Measurements from ENCODE around the gene CHST7. TPM values are rescaled to one million over a fixed set of nuclear protein-coding genes. Genes with fewer than 3 reads are reported as not detected.

The CHST7 gene
- total RNA-seq, 2 donors from 2014 or later = 7.0 to 9.9 TPM

DNA sequence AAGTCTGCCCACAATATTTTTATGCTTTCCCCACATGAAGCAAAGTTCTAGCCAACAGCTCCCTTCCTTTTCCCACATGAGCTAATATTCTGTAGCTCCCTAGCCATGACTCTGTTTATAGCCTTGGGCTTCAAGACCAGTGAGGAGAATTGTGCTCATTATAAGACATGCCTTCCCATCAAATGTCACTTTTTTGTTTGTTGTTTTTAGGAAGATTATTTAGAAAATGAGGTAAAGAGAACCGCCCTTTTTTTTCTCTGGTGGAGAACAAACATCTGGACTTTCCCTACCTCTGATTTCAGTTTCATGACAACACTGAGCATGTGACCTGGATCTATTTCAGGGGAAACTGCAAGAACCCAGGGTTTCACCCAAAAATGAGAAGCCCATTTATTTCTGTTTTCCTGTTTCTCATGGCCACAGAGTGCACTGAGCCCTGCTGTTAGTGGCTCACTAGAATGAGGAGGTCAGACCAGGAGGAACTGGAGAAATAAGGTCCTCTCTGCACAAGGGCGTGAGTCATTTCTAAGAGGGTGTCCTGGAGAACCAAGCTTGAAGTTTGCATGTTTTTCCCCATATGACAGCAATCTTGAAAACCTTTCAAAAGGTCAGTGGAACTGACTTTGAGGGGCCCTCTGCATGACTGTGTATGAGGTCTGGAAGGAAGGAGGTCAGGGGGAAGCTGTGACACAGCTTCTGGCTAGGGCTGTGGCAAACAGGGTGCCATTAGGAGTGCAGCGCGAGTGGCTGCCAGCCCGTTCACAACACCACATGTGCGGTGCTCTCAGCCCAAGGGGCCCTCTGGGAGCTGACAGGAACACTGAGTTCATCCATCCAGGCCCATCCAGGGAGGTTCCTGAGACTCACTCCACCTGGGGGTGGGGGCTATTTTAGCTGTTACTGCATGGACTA is 55.2 kb downstream of the CHST7 start:
- TF ChIP-seq POLR2A (IDR thresholded peaks at IDR 0.05) (no peak), CTCF (IDR thresholded peaks at IDR 0.05) (no peak)
- Histone ChIP-seq H3K9me3 (no peaks in the 10 kb centered on the region), H3K4me3 (no peak overlapping the region), H3K27me3 (no peaks in the 10 kb centered on the region), H3K27ac (peak overlapping the region in 2 of 4 donors; percentile 53 to 57), H3K4me1 (peaks cover 4% of the 10 kb centered on the region), H3K36me3 (replicated peaks in 1 of 2; ENCODE audit: insufficient read depth in 1 of 2, low read depth in 2 of 2) (no peaks in the 10 kb centered on the region)
- WGBS, 2 donors = 0 to 46% methylated on average over 1 to 4 of the region's 6 CpGs
- DNase-seq (peak in 3 of 4 donors; percentile 18 to 48 (median 23)), ATAC-seq (peak; percentile 45)
- intact Hi-C loops (cut with DNase I) = no loop called here

DNA sequence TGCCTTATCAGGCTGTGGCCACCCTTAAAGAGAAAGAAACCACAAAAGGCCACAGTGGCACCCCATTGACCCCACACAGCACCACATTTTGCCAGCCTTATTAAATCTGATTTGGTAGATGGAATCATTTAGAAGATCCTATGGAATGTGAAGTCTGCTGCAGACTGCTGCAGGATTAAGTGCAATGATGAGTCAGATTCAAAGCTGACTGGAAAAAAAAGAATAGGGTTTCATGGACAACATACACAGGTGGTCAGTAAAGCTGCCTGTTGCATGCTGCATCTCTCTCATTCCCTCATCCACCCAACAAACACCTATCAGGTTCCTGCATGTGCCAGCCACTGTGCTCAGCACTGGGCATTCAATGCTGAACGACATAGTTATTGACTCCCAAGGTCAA is 56.6 kb downstream of the CHST7 start:
- Histone ChIP-seq H3K27ac (no peak overlapping the region), H3K36me3 (replicated peaks in 1 of 2; ENCODE audit: insufficient read depth in 1 of 2, low read depth in 2 of 2) (no peaks in the 10 kb centered on the region), H3K9me3 (no peaks in the 10 kb centered on the region), H3K4me3 (no peak overlapping the region), H3K27me3 (no peaks in the 10 kb centered on the region), H3K4me1 (no peaks in the 10 kb centered on the region)
- DNase-seq (no peak), ATAC-seq (no peak)
- intact Hi-C loops (cut with DNase I) = no loop called here
- TF ChIP-seq CTCF (IDR thresholded peaks at IDR 0.05) (no peak), POLR2A (IDR thresholded peaks at IDR 0.05) (no peak)
- 100% methylated on average over 1 of the region's 1 CpG for WGBS, 2 donors

GRCh38 chrX:46634577-46634976 is 61.0 kb downstream of the CHST7 start:
- no peaks in the 10 kb centered on the region for H3K9me3 ChIP-seq
- intact Hi-C loops (cut with DNase I) = no loop called here
- TF ChIP-seq POLR2A (IDR thresholded peaks at IDR 0.05) (no peak), CTCF (IDR thresholded peaks at IDR 0.05) (no peak)
- H3K36me3 ChIP-seq (replicated peaks in 1 of 2; ENCODE audit: insufficient read depth in 1 of 2, low read depth in 2 of 2) = no peaks in the 10 kb centered on the region
- no peaks in the 10 kb centered on the region for H3K4me1 ChIP-seq
- H3K27me3 ChIP-seq = no peaks in the 10 kb centered on the region
- H3K27ac ChIP-seq = no peak overlapping the region
- DNase-seq = no peak
- H3K4me3 ChIP-seq = no peak overlapping the region
- ATAC-seq = no peak
- WGBS, 2 donors = 82% methylated on average over 3 of the region's 3 CpGs

DNA sequence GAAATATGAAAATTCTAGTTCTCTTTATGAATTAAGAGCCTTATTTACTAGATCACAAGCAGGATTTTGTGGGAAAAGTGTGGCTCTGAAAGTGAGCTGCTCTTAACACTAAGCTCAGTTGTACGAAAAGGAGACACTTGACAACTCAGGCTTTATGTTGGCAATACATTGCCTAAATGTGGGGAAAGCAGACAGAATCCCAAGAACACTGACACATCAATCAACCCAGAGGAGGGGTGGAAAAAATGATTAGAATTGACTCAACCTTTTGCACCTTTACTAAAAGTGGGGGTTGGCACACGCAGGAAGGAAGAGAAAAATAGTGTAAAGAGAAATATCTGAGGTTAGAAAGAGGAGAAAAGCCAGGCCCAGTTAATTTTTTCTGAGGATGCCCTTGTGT is 61.6 kb downstream of the CHST7 start:
- ATAC-seq = no peak
- 92 to 100% methylated on average over 2 of the region's 2 CpGs for WGBS, 2 donors

More for the DNA sequence above, 61.6 kb downstream of the CHST7 start:
- no peaks in the 10 kb centered on the region for H3K4me1 ChIP-seq
- no peaks in the 10 kb centered on the region for H3K36me3 ChIP-seq (replicated peaks in 1 of 2; ENCODE audit: insufficient read depth in 1 of 2, low read depth in 2 of 2)
- intact Hi-C loops (cut with DNase I) = no loop called here
- H3K27me3 ChIP-seq = no peaks in the 10 kb centered on the region
- H3K27ac ChIP-seq = no peak overlapping the region
- no peak for DNase-seq
- no peak overlapping the region for H3K4me3 ChIP-seq
- H3K9me3 ChIP-seq = no peaks in the 10 kb centered on the region
- TF ChIP-seq CTCF (IDR thresholded peaks at IDR 0.05) (no peak), POLR2A (IDR thresholded peaks at IDR 0.05) (no peak)
